Measurements from ENCODE around the gene CMIP.

The CMIP gene

DNA sequence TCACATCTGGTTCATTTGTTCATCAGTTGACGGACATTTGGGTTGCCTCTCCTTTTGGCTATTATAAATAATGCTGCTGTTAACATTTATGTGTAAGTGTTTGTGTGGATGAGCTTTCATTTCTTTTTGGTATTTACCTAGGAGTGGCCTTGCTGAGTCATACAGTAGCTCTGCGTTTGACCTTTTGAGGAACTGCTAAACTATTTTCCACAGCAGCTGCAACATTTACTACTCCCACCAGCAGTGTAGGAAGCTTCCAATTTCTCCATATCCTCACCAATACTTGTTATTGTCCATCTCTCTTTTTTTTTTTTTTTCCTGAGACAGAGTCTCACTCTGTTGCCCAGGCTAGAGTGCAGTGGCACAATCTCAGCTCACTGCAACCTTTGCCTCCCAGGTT is 313.8 kb downstream of the CMIP start:
- no peaks in the 10 kb centered on the region for H3K9me3 ChIP-seq (ENCODE audit: insufficient read depth, low read length)
- no peak overlapping the region for H3K27ac ChIP-seq (ENCODE audit: low read depth, low read length)
- H3K4me2 ChIP-seq (ENCODE audit: low read depth, low read length, poor library complexity, severe bottlenecking), result no peak overlapping the region
- no peak overlapping the region for H2AFZ ChIP-seq (ENCODE audit: low read depth, low read length, severe bottlenecking)
- TF ChIP-seq, protein P1, sequence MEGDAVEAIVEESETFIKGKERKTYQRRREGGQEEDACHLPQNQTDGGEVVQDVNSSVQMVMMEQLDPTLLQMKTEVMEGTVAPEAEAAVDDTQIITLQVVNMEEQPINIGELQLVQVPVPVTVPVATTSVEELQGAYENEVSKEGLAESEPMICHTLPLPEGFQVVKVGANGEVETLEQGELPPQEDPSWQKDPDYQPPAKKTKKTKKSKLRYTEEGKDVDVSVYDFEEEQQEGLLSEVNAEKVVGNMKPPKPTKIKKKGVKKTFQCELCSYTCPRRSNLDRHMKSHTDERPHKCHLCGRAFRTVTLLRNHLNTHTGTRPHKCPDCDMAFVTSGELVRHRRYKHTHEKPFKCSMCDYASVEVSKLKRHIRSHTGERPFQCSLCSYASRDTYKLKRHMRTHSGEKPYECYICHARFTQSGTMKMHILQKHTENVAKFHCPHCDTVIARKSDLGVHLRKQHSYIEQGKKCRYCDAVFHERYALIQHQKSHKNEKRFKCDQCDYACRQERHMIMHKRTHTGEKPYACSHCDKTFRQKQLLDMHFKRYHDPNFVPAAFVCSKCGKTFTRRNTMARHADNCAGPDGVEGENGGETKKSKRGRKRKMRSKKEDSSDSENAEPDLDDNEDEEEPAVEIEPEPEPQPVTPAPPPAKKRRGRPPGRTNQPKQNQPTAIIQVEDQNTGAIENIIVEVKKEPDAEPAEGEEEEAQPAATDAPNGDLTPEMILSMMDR (IDR thresholded peaks at IDR 0.05; ENCODE audit: insufficient read depth, low read length, poor library complexity, severe bottlenecking), result no peak
- no peak for TF ChIP-seq EZH2phosphoT487 (conservative IDR thresholded peaks at IDR 0.05; ENCODE audit: low read length)
- H3K36me3 ChIP-seq (ENCODE audit: low read length), result peaks cover 14% of the 10 kb centered on the region
- no peaks in the 10 kb centered on the region for H4K20me1 ChIP-seq (ENCODE audit: low read depth, low read length)
- H3K9me2 ChIP-seq (replicated peaks; ENCODE audit: insufficient read depth, low read length), result no peaks in the 10 kb centered on the region
- H3K4me3 ChIP-seq (ENCODE audit: insufficient read depth, low read length, poor library complexity, severe bottlenecking), result no peak overlapping the region
- no peaks in the 10 kb centered on the region for H3K27me3 ChIP-seq (ENCODE audit: low read length)
- peaks cover 9% of the 10 kb centered on the region; the same call in 1 of the 2 replicates for H3K79me2 ChIP-seq (ENCODE audit: insufficient read depth, low read length)
- H3K9ac ChIP-seq (ENCODE audit: low read length), result no peak overlapping the region
- H3F3A ChIP-seq (ENCODE audit: insufficient read depth), result no peaks in the 10 kb centered on the region
